ENCODE measurements around the gene ZBTB47.

The ZBTB47 gene

DNA sequence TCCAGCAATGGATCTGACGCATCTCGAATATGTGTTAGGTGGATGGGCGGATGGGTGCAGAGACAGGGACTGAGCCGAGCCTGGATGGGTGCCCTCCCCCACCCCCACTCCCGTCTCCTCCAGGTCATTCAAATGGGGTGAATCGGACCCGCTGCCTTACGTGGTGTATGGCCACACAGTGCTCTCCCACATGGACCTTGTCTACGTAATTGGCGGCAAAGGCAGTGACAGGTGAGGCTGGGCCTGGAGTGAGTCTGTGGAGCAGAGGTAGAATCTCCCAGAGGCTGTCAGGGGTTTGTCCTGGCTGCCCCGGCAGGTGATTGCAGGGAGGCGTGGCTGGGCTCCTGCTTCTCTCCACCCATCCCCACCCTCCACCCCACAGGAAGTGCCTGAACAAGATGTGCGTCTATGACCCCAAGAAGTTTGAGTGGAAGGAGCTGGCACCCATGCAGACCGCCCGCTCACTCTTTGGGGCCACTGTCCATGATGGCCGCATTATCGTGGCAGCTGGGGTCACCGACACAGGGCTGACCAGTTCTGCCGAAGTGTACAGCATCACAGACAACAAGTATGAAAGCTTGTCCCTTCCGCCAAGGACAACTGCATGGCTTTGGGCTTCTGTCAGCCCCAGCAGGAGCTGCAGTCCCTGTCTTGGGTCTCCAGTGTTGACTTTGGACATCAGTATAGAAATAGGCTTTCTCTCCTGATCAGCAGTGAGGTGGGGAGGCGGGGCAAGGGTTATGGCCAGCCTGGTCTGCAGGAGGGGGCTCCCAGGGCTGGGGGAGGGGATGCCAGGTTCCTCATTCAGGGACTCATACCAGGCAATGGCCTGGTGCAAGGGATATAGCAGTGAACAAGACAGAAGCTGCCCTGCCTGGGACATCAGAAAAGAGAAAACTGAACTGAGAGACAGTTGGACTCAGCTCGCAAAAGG, 35.3 kb downstream of the ZBTB47 start:
- peaks cover 0 to 56% (median 8%) of the 10 kb centered on the region in 5 experiments for H3K27me3 ChIP-seq (replicated peaks in 2 of 5; ENCODE audit: control insufficient read depth in 4 of 5, insufficient read depth in 5 of 5, low read length in 4 of 5)
- 92% methylated on average over 20 of the region's 22 CpGs for WGBS (ENCODE audit: insufficient coverage)
- peaks cover 0 to 9% (median 3%) of the 10 kb centered on the region in 4 experiments for H3K4me1 ChIP-seq (ENCODE audit: control extremely low read depth in 1 of 4, control insufficient read depth in 4 of 4, insufficient read depth in 4 of 4, low read length in 3 of 4)
- no peak overlapping the region for H3K27ac ChIP-seq (ENCODE audit: insufficient read depth in 1 of 2, low read depth in 1 of 2, low read length in 2 of 2, poor library complexity in 1 of 2, severe bottlenecking in 2 of 2)
- no peak for DNase-seq
- H3K9me3 ChIP-seq (ENCODE audit: control extremely low read depth in 1 of 5, control insufficient read depth in 4 of 5, insufficient read depth in 2 of 5, low read depth in 1 of 5, low read length in 4 of 5) = peaks cover 0 to 9% (median 0%) of the 10 kb centered on the region in 5 experiments
- H3K4me3 ChIP-seq (ENCODE audit: control insufficient read depth in 1 of 7, extremely low read depth in 1 of 7, insufficient read depth in 4 of 7, low read depth in 2 of 7, low read length in 6 of 7) = no peak overlapping the region
- CTCF ChIA-PET = no interaction called here
- POLR2A ChIA-PET = no interaction called here
- H3K36me3 ChIP-seq (ENCODE audit: control insufficient read depth in 4 of 4, insufficient read depth in 4 of 4, low read length in 3 of 4) = no peaks in the 10 kb centered on the region

DNA sequence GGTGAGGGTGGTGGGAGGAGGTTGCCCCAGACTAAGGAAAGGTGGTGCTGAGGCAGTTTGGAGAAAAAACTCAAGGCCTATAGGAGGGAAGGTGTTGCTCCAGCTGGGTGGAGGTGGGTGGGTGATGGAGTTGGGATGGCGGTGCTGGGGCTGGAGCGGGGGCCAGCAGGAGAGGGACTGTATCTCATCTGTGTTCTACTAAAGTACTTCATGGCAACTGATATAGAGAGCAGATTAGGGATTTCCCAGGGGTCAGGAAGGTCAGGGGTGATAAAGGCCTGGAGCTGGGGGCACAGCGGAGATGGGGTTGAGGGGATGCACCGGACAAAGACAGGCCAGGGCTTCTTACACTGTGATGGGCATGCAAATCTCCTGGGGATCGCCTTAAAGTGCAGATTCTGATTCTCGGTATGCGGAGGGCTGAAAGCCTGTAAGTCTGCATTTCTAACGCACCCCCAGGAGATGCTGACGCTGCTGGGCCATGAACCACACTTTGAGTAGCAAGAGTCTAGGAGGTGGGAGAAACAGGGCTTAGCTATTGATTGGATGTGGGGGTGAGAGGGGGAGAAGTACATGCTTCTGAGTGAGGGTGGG, 36.0 kb downstream of the ZBTB47 start:
- H3K27ac ChIP-seq (ENCODE audit: insufficient read depth in 1 of 2, low read depth in 1 of 2, low read length in 2 of 2, poor library complexity in 1 of 2, severe bottlenecking in 2 of 2) = no peak overlapping the region
- CTCF ChIA-PET = no interaction called here
- no peak overlapping the region for H3K4me3 ChIP-seq (ENCODE audit: control insufficient read depth in 1 of 7, extremely low read depth in 1 of 7, insufficient read depth in 4 of 7, low read depth in 2 of 7, low read length in 6 of 7)
- POLR2A ChIA-PET = no interaction called here
- no peak for DNase-seq
- peaks cover 0 to 9% (median 0%) of the 10 kb centered on the region in 5 experiments for H3K9me3 ChIP-seq (ENCODE audit: control extremely low read depth in 1 of 5, control insufficient read depth in 4 of 5, insufficient read depth in 2 of 5, low read depth in 1 of 5, low read length in 4 of 5)
- peaks cover 0 to 52% (median 9%) of the 10 kb centered on the region in 5 experiments for H3K27me3 ChIP-seq (replicated peaks in 2 of 5; ENCODE audit: control insufficient read depth in 4 of 5, insufficient read depth in 5 of 5, low read length in 4 of 5)
- H3K4me1 ChIP-seq (ENCODE audit: control extremely low read depth in 1 of 4, control insufficient read depth in 4 of 4, insufficient read depth in 4 of 4, low read length in 3 of 4) = peaks cover 0 to 9% (median 3%) of the 10 kb centered on the region in 4 experiments
- WGBS (ENCODE audit: insufficient coverage) = 74% methylated on average over 7 of the region's 9 CpGs
- H3K36me3 ChIP-seq (ENCODE audit: control insufficient read depth in 4 of 4, insufficient read depth in 4 of 4, low read length in 3 of 4) = no peaks in the 10 kb centered on the region

DNA sequence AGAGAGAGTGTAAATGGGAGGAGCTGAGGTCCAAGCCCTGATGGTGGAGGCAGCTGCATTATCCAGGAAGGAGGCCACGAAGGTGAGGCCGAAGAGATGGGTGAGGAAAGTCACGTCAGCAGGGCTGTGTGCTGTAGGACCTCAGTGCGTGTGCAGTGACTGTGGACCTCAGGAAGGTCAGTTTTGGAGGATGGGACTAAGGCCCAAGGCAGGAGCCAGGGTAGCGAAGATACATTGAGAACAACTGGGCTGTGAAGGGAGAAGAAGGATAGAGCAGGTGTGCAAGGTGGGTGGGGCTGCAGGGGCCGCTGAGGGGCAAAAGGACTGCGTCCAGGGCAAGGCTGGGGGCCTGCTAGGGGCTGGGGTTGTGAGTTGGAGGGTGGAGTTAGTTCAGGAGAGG, 36.7 kb downstream of the ZBTB47 start:
- no peak for DNase-seq
- H3K36me3 ChIP-seq (ENCODE audit: control insufficient read depth in 4 of 4, insufficient read depth in 4 of 4, low read length in 3 of 4) = no peaks in the 10 kb centered on the region
- no peak overlapping the region for H3K27ac ChIP-seq (ENCODE audit: insufficient read depth in 1 of 2, low read depth in 1 of 2, low read length in 2 of 2, poor library complexity in 1 of 2, severe bottlenecking in 2 of 2)
- H3K4me3 ChIP-seq (ENCODE audit: control insufficient read depth in 1 of 7, extremely low read depth in 1 of 7, insufficient read depth in 4 of 7, low read depth in 2 of 7, low read length in 6 of 7) = no peak overlapping the region
- H3K27me3 ChIP-seq (replicated peaks in 2 of 5; ENCODE audit: control insufficient read depth in 4 of 5, insufficient read depth in 5 of 5, low read length in 4 of 5) = peaks cover 0 to 47% (median 10%) of the 10 kb centered on the region in 5 experiments
- CTCF ChIA-PET = no interaction called here
- H3K4me1 ChIP-seq (ENCODE audit: control extremely low read depth in 1 of 4, control insufficient read depth in 4 of 4, insufficient read depth in 4 of 4, low read length in 3 of 4) = peaks cover 0 to 9% (median 3%) of the 10 kb centered on the region in 4 experiments
- H3K9me3 ChIP-seq (ENCODE audit: control extremely low read depth in 1 of 5, control insufficient read depth in 4 of 5, insufficient read depth in 2 of 5, low read depth in 1 of 5, low read length in 4 of 5) = peaks cover 0 to 9% (median 0%) of the 10 kb centered on the region in 5 experiments
- WGBS (ENCODE audit: insufficient coverage) = 96% methylated on average over 7 of the region's 7 CpGs
- POLR2A ChIA-PET = no interaction called here

DNA sequence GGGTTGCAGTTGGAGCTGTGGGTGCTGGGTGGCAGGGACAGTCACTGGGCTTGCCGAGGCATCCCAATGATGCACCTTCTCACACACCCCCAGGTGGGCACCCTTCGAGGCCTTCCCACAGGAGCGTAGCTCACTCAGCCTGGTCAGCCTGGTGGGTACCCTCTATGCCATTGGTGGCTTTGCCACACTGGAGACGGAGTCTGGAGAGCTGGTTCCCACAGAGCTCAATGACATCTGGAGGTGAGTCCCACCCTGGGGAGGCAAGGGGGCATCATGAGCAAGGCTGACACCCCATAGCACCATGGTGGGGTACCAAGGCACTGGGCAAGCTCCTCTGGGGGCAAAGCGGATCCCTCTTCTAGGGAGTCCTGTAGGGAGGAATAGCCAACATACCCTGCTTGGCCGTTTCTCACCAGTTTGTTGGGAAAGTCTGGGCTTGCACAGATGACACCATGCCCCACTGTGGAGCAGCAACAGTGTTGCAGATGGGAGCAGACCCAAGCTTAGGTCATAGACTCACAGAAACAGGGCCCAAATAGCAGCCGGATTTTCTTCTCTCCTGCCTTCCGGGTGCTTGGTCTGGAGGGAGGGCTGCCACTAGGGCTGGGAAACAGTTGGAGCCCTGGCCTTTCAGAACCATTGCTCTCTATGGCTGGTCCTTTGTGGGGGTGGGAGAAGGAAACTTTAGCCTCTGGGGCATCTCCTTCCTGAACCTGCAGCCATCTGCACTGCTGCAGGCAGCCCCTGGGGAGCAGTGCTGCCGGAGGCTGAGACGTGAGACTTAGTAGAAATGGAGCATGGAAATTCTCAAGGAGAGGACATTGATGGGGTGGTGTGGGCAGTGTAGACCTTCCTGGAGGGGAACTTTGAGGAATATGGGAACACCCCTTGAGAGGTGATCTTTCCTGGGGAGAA, 37.5 kb downstream of the ZBTB47 start:
- Histone ChIP-seq H3K4me1 (ENCODE audit: control extremely low read depth in 1 of 4, control insufficient read depth in 4 of 4, insufficient read depth in 4 of 4, low read length in 3 of 4) (peaks cover 0 to 3% (median 1%) of the 10 kb centered on the region in 4 experiments), H3K27ac (ENCODE audit: insufficient read depth in 1 of 2, low read depth in 1 of 2, low read length in 2 of 2, poor library complexity in 1 of 2, severe bottlenecking in 2 of 2) (no peak overlapping the region), H3K4me3 (ENCODE audit: control insufficient read depth in 1 of 7, extremely low read depth in 1 of 7, insufficient read depth in 4 of 7, low read depth in 2 of 7, low read length in 6 of 7) (no peak overlapping the region), H3K9me3 (ENCODE audit: control extremely low read depth in 1 of 5, control insufficient read depth in 4 of 5, insufficient read depth in 2 of 5, low read depth in 1 of 5, low read length in 4 of 5) (peaks cover 0 to 6% (median 0%) of the 10 kb centered on the region in 5 experiments), H3K27me3 (replicated peaks in 2 of 5; ENCODE audit: control insufficient read depth in 4 of 5, insufficient read depth in 5 of 5, low read length in 4 of 5) (peaks cover 0 to 45% (median 11%) of the 10 kb centered on the region in 5 experiments), H3K36me3 (ENCODE audit: control insufficient read depth in 4 of 4, insufficient read depth in 4 of 4, low read length in 3 of 4) (no peaks in the 10 kb centered on the region)
- CTCF ChIA-PET = no interaction called here
- POLR2A ChIA-PET = interaction anchor here (1.2 kb wide), 1 partner anchor 10 kb away, joined by 3 read pairs; no protein-coding TSS in a partner anchor
- no peak for DNase-seq
- WGBS (ENCODE audit: insufficient coverage) = 83% methylated on average over 9 of the region's 10 CpGs

DNA sequence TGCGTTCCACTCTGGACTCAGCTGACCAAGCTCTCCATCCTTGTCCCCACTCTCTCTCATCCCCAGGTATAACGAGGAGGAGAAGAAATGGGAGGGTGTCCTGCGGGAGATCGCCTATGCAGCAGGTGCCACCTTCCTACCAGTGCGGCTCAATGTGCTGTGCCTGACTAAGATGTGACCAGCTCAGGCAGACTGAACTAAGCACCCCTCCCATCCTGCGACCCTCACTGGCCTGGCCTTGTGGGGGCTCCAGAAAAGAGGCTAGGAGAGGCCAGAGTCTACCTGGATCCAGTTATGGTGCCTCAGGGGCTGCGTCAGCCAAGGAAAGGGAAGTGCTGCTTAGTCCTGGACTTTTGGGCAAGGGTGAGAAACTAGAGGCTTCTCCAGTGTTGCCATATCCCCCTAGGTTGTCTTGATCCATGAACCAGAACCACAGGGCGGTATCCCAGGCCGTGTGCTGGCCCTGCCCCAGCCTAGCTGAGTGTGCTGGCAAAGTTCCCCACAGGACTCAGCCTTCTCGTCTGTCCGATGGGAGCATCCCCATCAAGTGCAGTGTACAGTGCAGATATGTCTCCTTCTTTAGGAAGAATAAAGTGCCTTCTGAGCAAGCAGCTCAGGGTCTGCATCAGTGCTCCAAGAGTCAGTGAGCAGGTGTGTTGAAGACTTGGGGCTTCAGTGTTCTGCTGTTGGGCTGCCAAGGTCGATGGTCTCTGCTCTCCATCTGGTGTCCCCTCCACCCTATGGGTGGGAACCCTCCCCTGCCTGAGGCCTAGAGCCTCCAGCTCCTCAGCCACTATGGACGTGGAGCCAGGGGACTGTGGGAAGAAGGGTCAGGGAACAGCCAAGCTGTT, 38.5 kb downstream of the ZBTB47 start:
- ChIA-PET POLR2A (no interaction called here), CTCF (no interaction called here)
- Histone ChIP-seq H3K4me3 (ENCODE audit: control insufficient read depth in 1 of 7, extremely low read depth in 1 of 7, insufficient read depth in 4 of 7, low read depth in 2 of 7, low read length in 6 of 7) (no peak overlapping the region), H3K27me3 (replicated peaks in 2 of 5; ENCODE audit: control insufficient read depth in 4 of 5, insufficient read depth in 5 of 5, low read length in 4 of 5) (peaks cover 0 to 34% (median 8%) of the 10 kb centered on the region in 5 experiments), H3K9me3 (ENCODE audit: control extremely low read depth in 1 of 5, control insufficient read depth in 4 of 5, insufficient read depth in 2 of 5, low read depth in 1 of 5, low read length in 4 of 5) (no peaks in the 10 kb centered on the region), H3K27ac (ENCODE audit: insufficient read depth in 1 of 2, low read depth in 1 of 2, low read length in 2 of 2, poor library complexity in 1 of 2, severe bottlenecking in 2 of 2) (no peak overlapping the region), H3K4me1 (ENCODE audit: control extremely low read depth in 1 of 4, control insufficient read depth in 4 of 4, insufficient read depth in 4 of 4, low read length in 3 of 4) (no peaks in the 10 kb centered on the region), H3K36me3 (ENCODE audit: control insufficient read depth in 4 of 4, insufficient read depth in 4 of 4, low read length in 3 of 4) (no peaks in the 10 kb centered on the region)
- no peak for DNase-seq
- WGBS (ENCODE audit: insufficient coverage) = 84% methylated on average over 9 of the region's 13 CpGs

DNA sequence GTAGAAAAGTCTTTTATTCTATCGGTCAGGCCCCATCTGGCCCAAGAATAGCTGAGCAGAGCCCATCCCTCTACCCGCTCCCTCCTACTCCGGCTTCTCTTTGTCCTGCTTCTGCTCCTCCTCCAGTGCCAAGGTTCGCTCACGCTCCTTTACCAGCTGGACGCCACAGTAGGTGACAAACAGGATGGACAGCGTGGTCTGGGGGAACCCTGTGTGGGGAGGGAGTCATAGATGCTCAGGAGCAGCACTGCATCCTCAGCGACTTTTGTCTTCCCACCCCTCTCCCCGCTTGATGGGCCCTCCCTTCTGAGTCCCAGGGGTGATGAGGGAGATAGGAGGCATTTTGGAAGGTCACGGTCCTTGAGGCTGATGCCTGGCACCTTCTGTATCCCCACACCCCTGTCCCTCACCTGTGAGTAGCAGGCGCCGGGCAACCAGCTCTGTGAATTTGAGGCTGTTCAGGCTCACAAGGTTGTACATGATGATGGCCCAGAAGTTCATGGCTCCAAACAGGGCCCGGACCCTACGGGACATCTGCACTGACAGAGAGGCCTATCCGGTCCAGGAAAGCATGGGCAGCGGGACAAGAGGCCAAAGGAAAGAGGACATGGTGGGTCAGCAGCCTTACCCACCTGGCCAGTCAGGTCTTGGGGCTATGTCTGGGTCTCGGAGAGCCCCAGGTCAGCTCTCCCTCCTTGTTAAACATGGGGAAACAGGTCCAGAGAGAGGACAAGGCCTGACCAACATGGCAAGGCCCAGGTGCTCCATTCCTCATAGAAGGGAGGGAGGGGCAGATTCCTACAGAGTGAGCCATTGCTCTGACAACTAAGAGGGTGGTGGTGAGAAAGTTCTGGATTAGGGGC, 39.4 kb downstream of the ZBTB47 start:
- no peaks in the 10 kb centered on the region for H3K36me3 ChIP-seq (ENCODE audit: control insufficient read depth in 4 of 4, insufficient read depth in 4 of 4, low read length in 3 of 4)
- no peak overlapping the region for H3K4me3 ChIP-seq (ENCODE audit: control insufficient read depth in 1 of 7, extremely low read depth in 1 of 7, insufficient read depth in 4 of 7, low read depth in 2 of 7, low read length in 6 of 7)
- ChIA-PET POLR2A (no interaction called here), CTCF (no interaction called here)
- H3K27ac ChIP-seq (ENCODE audit: insufficient read depth in 1 of 2, low read depth in 1 of 2, low read length in 2 of 2, poor library complexity in 1 of 2, severe bottlenecking in 2 of 2) = no peak overlapping the region
- peaks cover 0 to 33% (median 6%) of the 10 kb centered on the region in 5 experiments for H3K27me3 ChIP-seq (replicated peaks in 2 of 5; ENCODE audit: control insufficient read depth in 4 of 5, insufficient read depth in 5 of 5, low read length in 4 of 5)
- no peak for DNase-seq
- no peaks in the 10 kb centered on the region for H3K4me1 ChIP-seq (ENCODE audit: control extremely low read depth in 1 of 4, control insufficient read depth in 4 of 4, insufficient read depth in 4 of 4, low read length in 3 of 4)
- 98% methylated on average over 11 of the region's 17 CpGs for WGBS (ENCODE audit: insufficient coverage)
- no peaks in the 10 kb centered on the region for H3K9me3 ChIP-seq (ENCODE audit: control extremely low read depth in 1 of 5, control insufficient read depth in 4 of 5, insufficient read depth in 2 of 5, low read depth in 1 of 5, low read length in 4 of 5)

All from common myeloid progenitor, CD34-positive (primary cell).